DMS114 treated with DMSO at 0.1 percent for 48 hours (cell line): Measurements from ENCODE around the gene EYS.

Experiments used
- DNase-seq: peaks from one replicate; lab custom pipeline; 2025; ENCODE audit not compliant: unreplicated experiment; lab: John Stamatoyannopoulos, UW

EYS gene

GRCh38 chr6:64376394-64376793, 1330.6 kb downstream of the EYS start:
- DNase-seq: no peak

- DNase-seq: no peak
Observed at GRCh38 chr6:64357430-64357829, 1349.6 kb downstream of the EYS start.

- no peak for DNase-seq
Observed at GRCh38 chr6:64347411-64347810, 1359.6 kb downstream of the EYS start.

- no peak for DNase-seq
Observed at GRCh38 chr6:64335195-64335594, 1371.8 kb downstream of the EYS start.

GRCh38 chr6:64334636-64335035, 1372.4 kb downstream of the EYS start:
- DNase-seq: no peak

- DNase-seq: no peak
Observed at GRCh38 chr6:64330694-64331307, 1376.2 kb downstream of the EYS start.

- DNase-seq: no peak
Observed at GRCh38 chr6:64326939-64327338, 1380.1 kb downstream of the EYS start.

GRCh38 chr6:64325093-64325492, 1381.9 kb downstream of the EYS start:
- DNase-seq: no peak

GRCh38 chr6:64310214-64310613, 1396.8 kb downstream of the EYS start:
- no peak for DNase-seq

- DNase-seq: no peak
Observed at GRCh38 chr6:64301307-64302236, 1405.5 kb downstream of the EYS start.

GRCh38 chr6:64299176-64299575, 1407.8 kb downstream of the EYS start:
- no peak for DNase-seq

GRCh38 chr6:64294034-64294433, 1413.0 kb downstream of the EYS start:
- DNase-seq: no peak

- DNase-seq: no peak
Observed at GRCh38 chr6:64293298-64293697, 1413.7 kb downstream of the EYS start.

GRCh38 chr6:64290867-64291266, 1416.2 kb downstream of the EYS start:
- no peak for DNase-seq

- DNase-seq: no peak
Observed at GRCh38 chr6:64289931-64290330, 1417.1 kb downstream of the EYS start.

GRCh38 chr6:64288351-64288750, 1418.7 kb downstream of the EYS start:
- DNase-seq: no peak

- DNase-seq: no peak
Observed at GRCh38 chr6:64281167-64281566, 1425.9 kb downstream of the EYS start.

- peak; percentile 8 for DNase-seq
Observed at GRCh38 chr6:64280569-64280968, 1426.5 kb downstream of the EYS start.

- DNase-seq: no peak
Observed at GRCh38 chr6:64270083-64270482, 1436.9 kb downstream of the EYS start.

GRCh38 chr6:64266351-64266821, 1440.6 kb downstream of the EYS start:
- DNase-seq: no peak

- DNase-seq: no peak
Observed at GRCh38 chr6:64263778-64264177, 1443.2 kb downstream of the EYS start.

GRCh38 chr6:64259372-64259771, 1447.7 kb downstream of the EYS start:
- no peak for DNase-seq
